ENCODE measurements around the gene PPP1R7.

PPP1R7 gene

DNA sequence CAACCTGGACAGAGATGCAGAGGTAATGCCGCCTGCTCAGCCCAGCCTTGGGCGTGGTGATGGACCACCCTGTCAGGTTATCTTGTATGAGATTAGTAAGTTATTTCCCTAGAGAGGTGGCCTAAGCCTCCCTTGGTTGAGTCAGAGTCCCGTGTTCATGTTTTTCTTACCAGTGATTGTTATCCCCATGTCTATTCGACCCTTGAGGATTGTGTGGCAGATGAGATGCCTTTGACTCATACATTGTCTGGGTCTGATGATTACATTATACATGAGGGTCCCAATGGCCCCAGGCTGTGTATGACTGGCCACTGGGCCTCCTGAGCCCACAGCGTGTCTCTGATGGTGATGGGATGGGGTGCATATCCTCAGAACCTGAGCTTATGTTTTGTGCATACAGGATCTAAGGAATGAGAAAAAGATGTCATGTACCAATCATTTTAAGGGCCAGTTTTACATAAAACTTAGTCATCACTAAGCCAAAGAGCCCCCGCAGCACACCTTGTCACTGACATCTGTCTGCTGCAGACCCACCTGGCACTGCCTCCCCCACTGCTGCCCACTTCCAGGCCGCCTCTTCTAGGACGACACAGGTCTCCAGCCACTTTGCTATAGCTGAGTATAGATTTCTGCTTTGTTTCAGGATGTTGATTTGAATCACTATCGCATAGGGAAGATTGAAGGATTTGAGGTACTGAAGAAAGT lies 7.7 kb downstream of the PPP1R7 start:
- no peak for DNase-seq
- in situ Hi-C loops (cut with MboI; ENCODE audit: low pct_unique_long_range_greater_than_20kb, low sequenced_read_pairs) = no loop called here

GRCh38 chr2:241158546-241158900 lies 8.3 kb downstream of the PPP1R7 start:
- no peak for DNase-seq
- in situ Hi-C loops (cut with MboI; ENCODE audit: low pct_unique_long_range_greater_than_20kb, low sequenced_read_pairs) = no loop called here

DNA sequence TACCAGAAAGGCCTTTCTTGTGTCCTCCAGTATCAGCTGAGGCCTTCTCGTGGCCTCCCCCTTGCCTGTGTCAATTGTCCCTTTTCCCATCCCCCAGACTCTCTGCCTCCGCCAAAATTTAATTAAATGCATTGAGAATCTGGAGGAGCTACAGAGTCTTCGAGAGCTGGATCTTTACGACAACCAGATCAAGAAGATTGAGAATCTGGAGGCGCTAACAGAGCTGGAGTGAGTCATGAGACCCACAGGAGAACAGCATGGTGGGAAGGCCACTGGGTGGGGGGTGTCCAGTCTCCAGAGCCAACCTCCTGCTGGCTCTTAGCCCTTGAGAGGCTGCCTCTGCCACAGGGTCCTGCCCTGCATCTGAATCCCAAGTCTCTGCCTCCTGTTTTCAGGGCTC lies 8.8 kb downstream of the PPP1R7 start:
- no peak for DNase-seq
- in situ Hi-C loops (cut with MboI; ENCODE audit: low pct_unique_long_range_greater_than_20kb, low sequenced_read_pairs) = no loop called here

GRCh38 chr2:241160318-241160717 lies 10.1 kb downstream of the PPP1R7 start:
- in situ Hi-C loops (cut with MboI; ENCODE audit: low pct_unique_long_range_greater_than_20kb, low sequenced_read_pairs) = no loop called here
- no peak for DNase-seq

GRCh38 chr2:241161646-241162281 lies 11.5 kb downstream of the PPP1R7 start:
- in situ Hi-C loops (cut with MboI; ENCODE audit: low pct_unique_long_range_greater_than_20kb, low sequenced_read_pairs) = no loop called here
- DNase-seq = no peak

- DNase-seq = no peak
- in situ Hi-C loops (cut with MboI; ENCODE audit: low pct_unique_long_range_greater_than_20kb, low sequenced_read_pairs) = no loop called here
Observed at GRCh38 chr2:241163601-241164118, 13.4 kb downstream of the PPP1R7 start.

- DNase-seq = no peak
- in situ Hi-C loops (cut with MboI; ENCODE audit: low pct_unique_long_range_greater_than_20kb, low sequenced_read_pairs) = no loop called here
Observed at GRCh38 chr2:241168366-241168765, 18.1 kb downstream of the PPP1R7 start.

- in situ Hi-C loops (cut with MboI; ENCODE audit: low pct_unique_long_range_greater_than_20kb, low sequenced_read_pairs) = no loop called here
- no peak for DNase-seq
Observed at GRCh38 chr2:241173557-241173956, 23.3 kb downstream of the PPP1R7 start.

DNA sequence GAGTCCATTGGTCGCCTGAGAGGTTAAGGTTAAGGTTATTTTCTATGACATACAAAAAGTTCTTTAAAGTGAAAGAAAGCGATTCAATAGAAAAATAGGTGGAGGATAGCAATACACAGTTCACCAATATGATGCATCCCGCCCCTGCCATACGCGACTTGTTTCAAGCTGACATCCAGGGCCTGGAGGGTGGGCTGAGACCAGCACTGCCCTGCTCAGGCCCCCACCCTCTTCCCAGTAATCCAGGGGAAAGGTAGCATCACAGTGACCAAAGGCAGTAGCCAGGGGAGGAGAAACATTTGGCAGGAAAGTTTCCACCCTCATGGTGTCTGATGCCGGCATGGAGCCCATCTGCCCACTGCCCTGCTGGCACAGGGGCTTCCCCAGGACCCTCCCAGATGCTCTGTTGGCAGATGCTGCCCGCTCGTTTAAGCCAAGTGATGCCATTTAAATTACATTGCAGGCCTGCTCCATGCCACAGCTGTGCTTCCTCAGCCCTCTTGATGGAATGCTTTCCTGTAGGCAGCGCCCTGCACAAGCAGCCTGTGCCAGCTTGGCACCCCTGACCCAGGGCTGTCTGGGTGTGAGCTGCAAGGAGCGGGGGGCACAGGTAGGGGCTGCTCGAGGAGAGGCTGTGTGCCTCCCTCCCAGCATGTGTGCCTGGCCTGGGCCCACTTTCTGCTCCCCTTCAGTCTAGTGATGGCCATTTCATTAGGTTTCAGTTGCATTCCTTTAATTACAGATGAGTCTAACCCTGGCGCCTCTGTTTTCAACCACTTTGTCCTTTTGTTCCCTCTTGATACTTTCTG lies 27.5 kb downstream of the PPP1R7 start:
- in situ Hi-C loops (cut with MboI; ENCODE audit: low pct_unique_long_range_greater_than_20kb, low sequenced_read_pairs) = no loop called here
- DNase-seq = no peak

- no peak for DNase-seq
- in situ Hi-C loops (cut with MboI; ENCODE audit: low pct_unique_long_range_greater_than_20kb, low sequenced_read_pairs) = no loop called here
Observed at GRCh38 chr2:241178961-241179360, 28.7 kb downstream of the PPP1R7 start.

- in situ Hi-C loops (cut with MboI; ENCODE audit: low pct_unique_long_range_greater_than_20kb, low sequenced_read_pairs) = no loop called here
- DNase-seq = no peak
Observed at GRCh38 chr2:241179899-241180298, 29.6 kb downstream of the PPP1R7 start.

GRCh38 chr2:241180495-241180894 lies 30.2 kb downstream of the PPP1R7 start:
- in situ Hi-C loops (cut with MboI; ENCODE audit: low pct_unique_long_range_greater_than_20kb, low sequenced_read_pairs) = no loop called here
- no peak for DNase-seq

- DNase-seq = no peak
- in situ Hi-C loops (cut with MboI; ENCODE audit: low pct_unique_long_range_greater_than_20kb, low sequenced_read_pairs) = no loop called here
Observed at GRCh38 chr2:241182126-241182525, 31.9 kb downstream of the PPP1R7 start.

DNA sequence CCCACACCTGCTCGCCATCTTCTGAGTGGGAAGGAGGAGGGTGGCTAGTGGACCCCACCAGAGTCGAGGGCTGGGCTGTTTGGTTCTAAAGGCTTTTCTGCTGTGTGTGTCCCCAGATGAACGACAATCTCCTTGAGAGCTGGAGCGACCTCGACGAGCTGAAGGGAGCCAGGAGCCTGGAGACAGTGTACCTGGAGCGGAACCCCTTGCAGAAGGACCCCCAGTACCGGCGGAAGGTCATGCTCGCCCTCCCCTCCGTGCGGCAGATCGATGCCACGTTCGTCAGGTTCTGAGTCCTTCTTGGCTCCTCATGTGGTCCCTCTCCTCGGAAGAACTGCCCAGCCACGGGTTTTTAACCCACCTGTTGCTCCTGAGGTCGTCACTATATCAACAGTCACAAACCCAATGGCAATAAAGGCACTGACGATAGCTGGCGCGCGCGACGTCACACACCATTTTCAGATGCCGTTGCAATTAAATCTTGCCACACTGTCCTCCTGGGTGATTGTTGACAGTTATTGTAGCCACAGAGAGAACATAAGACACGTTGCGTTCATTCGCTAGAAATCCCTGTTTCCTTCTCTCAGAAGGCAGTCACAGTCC lies 32.4 kb downstream of the PPP1R7 start:
- in situ Hi-C loops (cut with MboI; ENCODE audit: low pct_unique_long_range_greater_than_20kb, low sequenced_read_pairs) = no loop called here
- DNase-seq = no peak

GRCh38 chr2:241183221-241183620 lies 33.0 kb downstream of the PPP1R7 start:
- no peak for DNase-seq
- in situ Hi-C loops (cut with MboI; ENCODE audit: low pct_unique_long_range_greater_than_20kb, low sequenced_read_pairs) = no loop called here

DNA sequence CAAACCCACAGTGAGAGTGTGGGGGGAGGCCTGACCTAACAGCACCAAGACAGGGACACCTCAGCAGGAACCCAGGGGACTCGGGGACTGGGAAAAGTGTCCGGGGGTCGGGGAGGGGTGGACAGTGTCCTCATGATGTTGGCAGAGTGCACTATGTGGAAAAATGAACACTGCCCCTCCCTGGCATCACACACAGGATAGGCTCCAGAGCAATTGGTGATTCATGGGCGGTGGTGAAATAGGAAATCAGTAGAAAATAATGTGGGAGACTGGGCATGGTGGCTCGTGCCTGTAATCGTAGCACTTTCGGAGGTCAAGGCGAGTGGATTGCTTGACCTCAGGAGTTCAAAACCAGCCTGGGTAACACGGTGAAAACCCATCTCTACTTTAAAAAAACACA lies 34.6 kb downstream of the PPP1R7 start:
- in situ Hi-C loops (cut with MboI; ENCODE audit: low pct_unique_long_range_greater_than_20kb, low sequenced_read_pairs) = no loop called here
- DNase-seq = no peak

DNA sequence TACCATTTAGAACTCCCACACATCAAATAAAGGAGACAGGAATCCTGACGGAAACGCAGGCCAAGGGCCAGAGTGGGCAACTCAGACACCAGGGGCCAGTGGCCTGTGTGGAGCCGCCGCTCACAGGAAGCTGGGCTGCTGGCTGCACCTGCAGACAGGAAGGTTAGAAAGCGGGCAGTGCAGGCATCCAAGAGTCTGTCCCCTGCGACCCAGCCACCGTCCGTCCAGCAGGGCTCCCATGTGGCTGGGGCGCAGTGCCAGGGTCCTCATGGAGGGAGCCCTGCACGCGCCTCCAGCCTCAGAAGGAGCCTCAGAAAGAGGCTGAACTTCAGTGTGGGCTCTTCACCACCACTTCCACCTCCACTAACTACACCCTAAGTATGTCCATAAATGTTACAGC lies 35.7 kb downstream of the PPP1R7 start:
- in situ Hi-C loops (cut with MboI; ENCODE audit: low pct_unique_long_range_greater_than_20kb, low sequenced_read_pairs) = no loop called here
- no peak for DNase-seq

DNA sequence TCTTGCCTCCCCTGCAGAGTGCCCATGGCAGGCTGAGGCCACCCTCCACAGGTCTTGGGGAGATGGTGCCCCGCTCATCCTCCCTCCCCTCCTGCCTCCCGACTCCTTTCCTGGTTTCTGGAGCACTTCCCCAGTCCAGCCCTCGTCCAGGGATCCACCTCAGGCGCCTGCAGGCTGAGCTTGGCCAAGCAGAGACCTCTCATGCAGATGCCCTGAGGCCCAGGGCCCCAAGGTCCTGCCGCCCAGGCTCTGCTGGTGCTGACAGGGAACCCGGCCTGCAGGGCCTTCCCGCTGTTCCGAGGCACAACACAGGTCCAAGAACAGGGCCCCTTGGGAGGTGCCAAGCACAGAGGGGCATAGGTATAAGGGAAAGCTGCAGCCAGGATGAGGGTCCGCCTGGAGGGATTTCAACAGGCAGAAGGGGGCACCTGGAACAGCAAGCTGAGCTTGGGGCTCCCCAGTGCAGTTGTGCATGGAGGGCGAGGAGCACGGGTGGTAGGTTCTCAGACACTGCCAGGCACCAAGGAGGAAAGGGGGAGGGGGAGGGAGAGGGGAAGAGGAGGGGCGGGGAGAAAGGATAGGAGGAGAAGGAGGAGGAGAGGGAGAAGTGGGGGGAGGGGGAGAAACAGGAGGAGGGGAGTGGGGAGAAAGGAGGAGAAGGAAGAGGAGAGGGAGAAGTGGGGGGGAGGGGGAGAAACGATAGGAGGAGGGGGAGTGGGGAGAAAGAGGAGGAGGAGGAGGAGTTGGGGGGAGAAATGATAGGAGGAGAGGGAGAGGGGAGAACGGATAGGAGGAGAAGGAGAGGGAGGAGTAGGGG lies 37.0 kb downstream of the PPP1R7 start:
- DNase-seq = no peak
- in situ Hi-C loops (cut with MboI; ENCODE audit: low pct_unique_long_range_greater_than_20kb, low sequenced_read_pairs) = no loop called here

- DNase-seq = no peak
- in situ Hi-C loops (cut with MboI; ENCODE audit: low pct_unique_long_range_greater_than_20kb, low sequenced_read_pairs) = no loop called here
Observed at GRCh38 chr2:241187918-241188234, 37.6 kb downstream of the PPP1R7 start.

All from KBM-7 (cell line).